Astrocyte of the cerebellum (primary cell): ENCODE results near the gene SETD2.

Experiments
- DNase-seq: peaks from one replicate; pipeline ENCODE4 v3.0.0-alpha.2; 2011; ENCODE audit warnings: low read depth
- H3K4me3 ChIP-seq: 2 replicates; pipeline ENCODE4 v1.5.1; 2011; ENCODE audit warnings: mild to moderate bottlenecking, low read depth, low read length, moderate library complexity
- CTCF ChIP-seq: IDR thresholded peaks from 2 replicates; pipeline ENCODE4 v1.5.1; 2012; ENCODE audit warnings: low read length, low read depth, moderate library complexity, mild to moderate bottlenecking; ENCODE audit errors: missing control alignments
- in situ Hi-C: cut with HindIII; loops from 2 replicates; pipeline ENCODE4 v1.10.0; 2017; ENCODE audit warnings: low sequenced_read_pairs

The SETD2 gene

GRCh38 chr3:46981932-46982471 lies 181.9 kb downstream of the SETD2 start:
- in situ Hi-C loops = no loop called here
- TF ChIP-seq CTCF = no peak
- H3K4me3 ChIP-seq = no peak overlapping the region
- DNase-seq = no peak

- H3K4me3 ChIP-seq = peak overlapping the region; percentile 68
- no peak for DNase-seq
- in situ Hi-C loops = no loop called here
- no peak for TF ChIP-seq CTCF
These were observed 183.9 kb downstream of the SETD2 start for GRCh38 chr3:46979958-46980497.

GRCh38 chr3:46978985-46979944 lies 184.6 kb downstream of the SETD2 start, which contains the start of gene NBEAL2:
Gene NBEAL2 (plus strand): TSS chr3:46979666. CDS start chr3:46979862, 196 bp downstream.
- H3K4me3 ChIP-seq = peak within 1 kb of the TSS; percentile 68
- TF ChIP-seq CTCF = no peak
- DNase-seq = peak; percentile 53
- in situ Hi-C loops = no loop called here

- TF ChIP-seq CTCF = no peak
- DNase-seq = no peak
- in situ Hi-C loops = no loop called here
- no peak overlapping the region for H3K4me3 ChIP-seq
These were observed 185.5 kb downstream of the SETD2 start for GRCh38 chr3:46978381-46978780.

GRCh38 chr3:46977811-46978195 lies 186.1 kb downstream of the SETD2 start:
- no peak for DNase-seq
- in situ Hi-C loops = no loop called here
- no peak overlapping the region for H3K4me3 ChIP-seq
- no peak for TF ChIP-seq CTCF

- TF ChIP-seq CTCF = no peak
- in situ Hi-C loops = no loop called here
- peak; percentile 99 for DNase-seq
- peak within 1 kb of the TSS; percentile 91 for H3K4me3 ChIP-seq
These were observed 187.4 kb downstream of the SETD2 start, which contains the start of gene CCDC12 for GRCh38 chr3:46976326-46977190. Gene CCDC12 (minus strand): TSS chr3:46976745. CDS start chr3:46976732, 13 bp downstream.
